GM12878 (cell line): ENCODE measurements around the gene ORAI3. TPM values are rescaled to one million over a fixed set of nuclear protein-coding genes. Genes with fewer than 3 reads are reported as not detected.

Source experiments
- ATAC-seq: fragments of 200-7000 bp; cut with Tn5 transposase; 3 replicates; pipeline ENCODE4 v1.9.1; 2020; ENCODE audit warnings: mild to moderate bottlenecking, moderate library complexity
- BruUV-seq: library from RNA; stranded (reverse); fragments of 400-500 nt; replicated peaks from 2 replicates; lab custom pipeline; 2021; lab: Mats Ljungman, UMichigan
- CTCF ChIA-PET: fragments of 300-600 bp; sonication (Branson Sonifier 250); formaldehyde crosslinking; extraction: SDS; loops from one replicate; lab custom pipeline; 2021; ENCODE audit warnings: inconsistent platforms; lab: Yijun Ruan, JAX
- POLR2A ChIA-PET: fragments of 350-600 bp; formaldehyde crosslinking; extraction: SDS; loops from one replicate; lab custom pipeline; 2021; ENCODE audit warnings: inconsistent platforms; lab: Charles Lee
- RAD21 ChIA-PET: fragments of 300-600 bp; sonication (Branson Sonifier 250); formaldehyde crosslinking; loops from one replicate; lab custom pipeline; 2023; ENCODE audit warnings: antibody characterized with exemption; ENCODE audit not compliant: unreplicated experiment; lab: Charles Lee
- SMC1A ChIA-PET: fragments of 300-600 bp; sonication (Branson Sonifier 250); formaldehyde crosslinking; loops from one replicate; lab custom pipeline; 2023; ENCODE audit not compliant: unreplicated experiment, uncharacterized antibody; lab: Charles Lee
- DNase-seq: peaks from one replicate; pipeline ENCODE4 v3.0.0-alpha.2; 2011; ENCODE audit warnings: low read depth, low spot score
- FAIRE-seq: peaks from 3 replicates; lab custom pipeline; 2011; peaks lifted over from hg19 to GRCh38; lab: Jason Lieb, UNC
- H2AFZ ChIP-seq: 2 replicates; pipeline ENCODE4 v1.6.0; 2011; ENCODE audit warnings: low read depth, low read length, control low read depth; ENCODE audit not compliant: control insufficient read depth
- H3K27ac ChIP-seq: 2 replicates; pipeline ENCODE4 v1.5.1; 2011; ENCODE audit warnings: control low read depth; ENCODE audit not compliant: control insufficient read depth, insufficient read depth
- H3K27me3 ChIP-seq, 2 experiments: replicated peaks in 1 of 2; 2 replicates each; pipeline versions ENCODE4 v1.6.0 to v1.6.1; 2011; ENCODE audit warnings: low read length in 1 of 2; ENCODE audit not compliant: control insufficient read depth in 2 of 2, insufficient read depth in 2 of 2
- H3K36me3 ChIP-seq, 2 experiments: 2 replicates each; pipeline ENCODE4 v1.5.1; 2011; ENCODE audit warnings: low read length in 1 of 2; ENCODE audit not compliant: control insufficient read depth in 2 of 2, insufficient read depth in 2 of 2
- H3K4me1 ChIP-seq: 2 replicates; pipeline ENCODE4 v1.6.1; 2011; ENCODE audit warnings: mild to moderate bottlenecking, low read length, moderate library complexity, mixed read lengths; ENCODE audit not compliant: control insufficient read depth, insufficient read depth
- H3K4me2 ChIP-seq: 2 replicates; pipeline ENCODE4 v1.6.0; 2011; ENCODE audit warnings: control low read depth; ENCODE audit not compliant: control insufficient read depth, insufficient read depth
- H3K4me3 ChIP-seq: fragments of 200-600 bp; sonication (generic); 2 replicates; pipeline ENCODE4 v1.5.1; 2016
- H3K79me2 ChIP-seq: 2 replicates; pipeline ENCODE4 v1.6.0; 2011; ENCODE audit warnings: low read length; ENCODE audit not compliant: control insufficient read depth, insufficient read depth
- H3K9ac ChIP-seq: 2 replicates; pipeline ENCODE4 v1.8.0; 2011; ENCODE audit warnings: low read length, control low read depth, mixed read lengths; ENCODE audit not compliant: control insufficient read depth, insufficient read depth
- H3K9me3 ChIP-seq: replicated peaks from 3 replicates; pipeline ENCODE4 v1.5.1; 2011; ENCODE audit warnings: mild to moderate bottlenecking, low read length; ENCODE audit not compliant: control insufficient read depth, insufficient read depth
- H4K20me1 ChIP-seq: 2 replicates; pipeline ENCODE4 v1.6.0; 2011; ENCODE audit not compliant: control insufficient read depth, insufficient read depth
- E2F8 ChIP-seq: fragments of 450-650 bp; IDR thresholded peaks from 2 replicates; pipeline ENCODE4 v1.6.1; 2018; ENCODE audit warnings: mild to moderate bottlenecking, low read depth, moderate library complexity; ENCODE audit not compliant: partially characterized antibody
- MAX ChIP-seq: IDR thresholded peaks from 2 replicates; pipeline ENCODE4 v1.6.1; 2012; ENCODE audit warnings: low read depth, low read length, improper control_type of control experiment
- RCOR1 ChIP-seq: conservative IDR thresholded peaks from 2 replicates; pipeline ENCODE4 v1.6.1; 2012; ENCODE audit warnings: low read depth, low read length, improper control_type of control experiment
- TCF3 ChIP-seq: IDR thresholded peaks from 2 replicates; pipeline ENCODE4 v1.6.1; 2012; ENCODE audit warnings: low read depth, mild to moderate bottlenecking, low read length, borderline replicate concordance; ENCODE audit not compliant: insufficient read depth
- WGBS: methylation state at CpG from one replicate; pipeline ENCODE4 v1.1.6; 2016; ENCODE audit warnings: low lambda C conversion rate; ENCODE audit not compliant: insufficient replicate concordance, insufficient coverage; ENCODE audit errors: missing lambda C conversion rate; 5-methylcytosine and 5-hydroxymethylcytosine counted together
- in situ Hi-C: fragments of 300-500 bp; cut with MboI; formaldehyde crosslinking; loops from 9 replicates; pipeline ENCODE4 v1.14.3; 2018; ENCODE audit warnings: mixed read lengths
- intact Hi-C: fragments of 100-400 bp; cut with micrococcal nuclease; formaldehyde crosslinking; loops from one replicate; pipeline ENCODE4 v1.14.2; 2022; ENCODE audit not compliant: unreplicated experiment
- polyA plus RNA-seq, 11 experiments: library from polyadenylated mRNA; depleted of rRNA in 4 of 11; unstranded in 6 of 11; stranded (reverse) in 5 of 11; fragments of >200 nt; fragmentation: Nextera tagmentation in 4 of 11; fragmentation: Illumina TruSeq in 1 of 11; extraction: Ambion mirVana in 4 of 11; extraction: Trizol in 1 of 11; gene quantifications; 1 replicate in 1 of 11; 2 replicates in 10 of 11; pipeline versions ENCODE4 v1.2.1 to v1.2.3, GENCODE V29; 2011 to 2016; ENCODE audit warnings: inconsistent platforms in 2 of 11, missing spikeins in 2 of 11, low read depth in 1 of 11
- total RNA-seq, 4 experiments: library from RNA; depleted of rRNA in 3 of 4; stranded (reverse); fragments of >200 nt in 3 of 4; fragmentation: Illumina TruSeq in 1 of 4; extraction: Trizol in 1 of 4; gene quantifications; 2 replicates each; pipeline versions ENCODE4 v1.2.1 to v1.2.3, GENCODE V29; 2013 to 2021

ORAI3 gene
- total and polyA plus RNA-seq, 10 of the 15 experiments (the other 5 are each of a cell fraction or from before 2014, with no cell fraction given): 3.4 to 21.9 (median 16.2) TPM

- ATAC-seq (no peak), DNase-seq (no peak), FAIRE-seq (no peak)
- intact Hi-C loops: no loop called here
- in situ Hi-C loops: no loop called here
- SMC1A ChIA-PET: interaction anchor here (1.6 kb wide), 1 partner anchor 454 kb away, joined by 3 read pairs; no protein-coding TSS in a partner anchor
- RAD21 ChIA-PET: no interaction called here
- Histone ChIP-seq H3K27me3 (no peaks in the 10 kb centered on the region), H3K4me2 (no peak overlapping the region), H3K36me3 (peaks cover 15 to 30% of the 10 kb centered on the region in 2 experiments; a peak in 3 of 4 replicates), H3K27ac (no peak overlapping the region), H3K9ac (no peak overlapping the region), H3K4me3 (no peak overlapping the region), H2AFZ (no peak overlapping the region), H3K9me3 (no peaks in the 10 kb centered on the region), H3K4me1 (no peaks in the 10 kb centered on the region), H4K20me1 (no peaks in the 10 kb centered on the region), H3K79me2 (no peaks in the 10 kb centered on the region)
- TF ChIP-seq TCF3: no peak
- TF ChIP-seq MAX: no peak
- no peak for TF ChIP-seq RCOR1
- TF ChIP-seq E2F8: no peak
- POLR2A ChIA-PET: interaction anchor here (0.7 kb wide), 1 partner anchor 485 kb away, joined by 3 read pairs; no protein-coding TSS in a partner anchor
- CTCF ChIA-PET: no interaction called here
- WGBS: 80% methylated on average over 4 of the region's 4 CpGs
- BruUV-seq: no TSS peak
Observed at GRCh38 chr16:30967795-30968194, 18.9 kb downstream of the ORAI3 start.
